HG03175 (cell line): ENCODE measurements around the gene HDGFL1.

ENCODE experiments used
- ATAC-seq: cut with Tn5 transposase; IDR thresholded peaks from one replicate; pipeline ENCODE4 v1.9.1; 2021; ENCODE audit warnings: mild to moderate bottlenecking, moderate library complexity; ENCODE audit not compliant: unreplicated experiment

HDGFL1 gene

DNA sequence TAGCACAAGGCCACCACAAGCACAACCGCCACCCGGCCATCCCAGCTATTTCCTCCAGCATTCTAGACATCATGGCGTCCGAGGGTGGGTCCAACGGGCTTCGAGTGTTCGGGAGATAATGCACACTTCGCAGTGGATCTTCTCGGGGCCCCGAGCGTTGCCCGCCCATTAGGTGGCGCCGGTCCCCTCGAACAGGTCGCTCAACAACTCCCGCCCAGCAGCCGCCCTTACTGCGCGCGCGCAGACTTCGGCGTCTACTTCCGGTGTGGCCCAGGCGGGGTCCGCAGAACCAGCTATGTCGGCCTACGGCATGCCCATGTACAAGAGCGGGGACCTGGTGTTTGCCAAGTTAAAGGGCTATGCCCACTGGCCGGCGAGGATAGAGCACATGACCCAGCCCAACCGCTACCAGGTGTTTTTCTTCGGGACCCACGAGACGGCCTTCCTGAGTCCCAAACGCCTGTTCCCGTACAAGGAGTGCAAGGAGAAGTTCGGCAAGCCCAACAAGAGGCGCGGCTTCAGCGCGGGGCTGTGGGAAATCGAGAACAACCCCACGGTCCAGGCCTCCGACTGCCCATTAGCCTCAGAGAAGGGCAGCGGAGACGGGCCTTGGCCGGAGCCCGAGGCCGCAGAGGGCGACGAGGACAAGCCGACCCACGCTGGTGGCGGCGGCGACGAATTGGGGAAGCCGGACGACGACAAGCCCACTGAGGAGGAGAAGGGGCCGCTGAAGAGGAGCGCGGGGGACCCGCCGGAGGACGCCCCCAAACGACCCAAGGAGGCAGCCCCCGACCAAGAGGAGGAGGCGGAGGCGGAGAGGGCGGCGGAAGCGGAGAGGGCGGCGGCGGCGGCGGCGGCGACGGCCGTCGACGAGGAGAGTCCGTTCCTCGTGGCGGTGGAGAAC lies at the start of gene HDGFL1:
HDGFL1 (plus strand) TSS at position 286 of the 904 bp plus-strand sequence; CDS start at position 296, 10 bp downstream.
- ATAC-seq = no peak

DNA sequence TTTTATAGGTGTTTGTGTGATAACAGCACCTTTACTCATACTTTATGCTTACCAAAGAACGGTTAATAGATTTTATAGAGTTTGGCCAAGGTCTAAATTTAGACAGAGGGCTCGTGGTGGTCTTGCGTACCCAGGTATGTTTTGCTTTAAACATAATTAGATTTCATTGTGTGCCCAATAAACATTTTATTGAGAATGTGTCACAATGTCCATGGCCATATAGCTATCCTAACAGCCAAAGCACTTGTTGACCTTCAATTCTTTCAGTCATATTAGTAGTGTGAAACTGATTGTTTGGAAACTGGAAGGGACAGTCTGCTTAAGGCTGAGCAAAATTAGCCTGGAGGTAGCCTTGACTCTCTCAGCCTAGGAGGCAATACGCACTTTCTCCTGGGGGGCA lies 48.3 kb upstream of the HDGFL1 start:
- no peak for ATAC-seq

DNA sequence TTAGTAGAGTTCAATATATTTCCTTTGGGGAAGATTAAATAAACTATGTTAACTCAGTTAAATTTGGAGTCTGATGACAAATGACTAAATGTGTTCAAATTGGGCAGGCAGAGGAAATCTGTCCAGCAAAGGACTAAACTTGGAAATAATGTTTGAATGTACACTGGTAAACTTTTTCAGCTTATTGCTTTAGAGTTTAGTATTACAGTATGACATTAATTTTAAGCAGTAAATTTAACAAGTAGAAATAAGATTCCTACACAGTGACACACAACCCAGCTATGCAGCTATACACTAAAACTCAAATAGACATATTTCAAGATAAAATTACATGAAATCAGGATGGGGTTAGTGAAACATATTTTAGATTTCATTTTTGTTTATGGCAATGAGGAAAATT lies 42.6 kb upstream of the HDGFL1 start:
- no peak for ATAC-seq

DNA sequence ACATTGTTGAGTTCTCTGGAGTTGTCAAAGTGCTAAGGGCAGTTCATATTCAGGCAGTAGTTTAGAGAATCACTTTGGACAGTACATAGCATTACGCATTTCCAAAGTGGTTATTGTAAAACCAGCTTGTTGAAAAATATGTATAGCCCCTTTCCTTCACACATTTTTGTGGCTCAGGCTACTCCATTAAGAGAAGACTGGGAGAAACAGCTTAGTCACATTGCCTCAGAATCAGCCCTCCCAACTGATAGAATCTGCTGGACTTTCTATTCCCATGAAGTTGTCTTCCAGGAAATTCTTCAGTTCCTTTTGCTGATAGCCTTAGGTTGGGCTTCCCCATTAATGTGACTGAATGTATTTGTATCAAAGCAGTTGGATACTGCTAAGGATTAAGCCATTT lies 39.5 kb upstream of the HDGFL1 start:
- no peak for ATAC-seq

DNA sequence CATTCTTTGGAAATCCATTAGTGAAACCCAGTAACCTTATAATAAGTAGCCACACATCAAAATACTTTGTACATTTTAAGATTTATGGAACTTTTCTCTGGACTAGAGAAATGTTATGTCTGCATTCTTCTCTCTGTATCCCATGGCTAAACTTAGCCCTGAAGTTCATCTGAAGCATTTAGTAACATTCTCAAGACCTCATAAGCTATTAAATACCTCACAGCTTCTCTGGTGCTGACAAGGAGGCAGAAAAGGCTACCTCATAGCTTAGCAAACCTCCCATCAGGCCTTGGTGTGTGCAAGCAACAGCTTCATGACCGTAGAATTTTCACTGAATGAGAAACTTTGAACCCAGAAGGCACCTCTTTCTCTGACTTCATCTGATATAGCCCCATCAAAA lies 38.9 kb upstream of the HDGFL1 start:
- ATAC-seq = no peak

DNA sequence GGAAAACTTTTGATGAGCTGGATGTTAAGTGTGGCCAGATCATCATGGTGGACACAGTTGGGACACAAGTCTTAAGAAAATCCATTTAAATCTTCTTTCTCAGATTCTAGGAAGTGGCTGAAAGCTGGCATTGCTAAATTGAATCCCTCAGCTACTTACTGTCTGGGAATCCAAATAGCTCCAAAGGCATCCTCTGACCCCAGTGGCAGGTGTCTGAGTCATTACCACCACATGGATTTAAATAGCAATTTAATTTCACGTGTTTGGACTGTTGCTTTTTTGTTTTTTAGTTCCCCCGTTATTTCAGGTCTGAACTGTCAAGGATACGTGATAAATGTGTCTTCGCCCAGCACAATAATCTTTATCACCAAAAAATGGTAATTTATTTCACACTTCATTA lies 33.2 kb upstream of the HDGFL1 start:
- no peak for ATAC-seq

DNA sequence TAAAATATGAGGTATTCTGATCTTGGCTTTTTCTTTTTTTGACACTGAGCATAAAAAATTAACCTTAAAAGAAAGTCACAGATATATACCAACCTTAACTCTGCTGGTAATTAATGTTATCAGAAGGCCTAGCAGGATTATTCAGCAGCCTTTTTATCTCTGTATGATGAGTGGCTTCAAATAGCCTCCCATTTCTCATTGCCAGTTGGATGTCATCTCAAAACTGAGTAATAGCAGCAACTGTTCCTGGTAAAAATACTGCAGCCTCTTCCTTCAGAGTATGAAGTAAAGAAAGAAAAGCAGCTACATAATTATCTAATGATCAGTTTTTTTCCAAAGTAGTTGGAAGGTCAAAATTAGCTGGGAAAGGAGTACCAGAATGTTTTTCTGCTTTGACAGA lies 24.9 kb upstream of the HDGFL1 start:
- no peak for ATAC-seq

DNA sequence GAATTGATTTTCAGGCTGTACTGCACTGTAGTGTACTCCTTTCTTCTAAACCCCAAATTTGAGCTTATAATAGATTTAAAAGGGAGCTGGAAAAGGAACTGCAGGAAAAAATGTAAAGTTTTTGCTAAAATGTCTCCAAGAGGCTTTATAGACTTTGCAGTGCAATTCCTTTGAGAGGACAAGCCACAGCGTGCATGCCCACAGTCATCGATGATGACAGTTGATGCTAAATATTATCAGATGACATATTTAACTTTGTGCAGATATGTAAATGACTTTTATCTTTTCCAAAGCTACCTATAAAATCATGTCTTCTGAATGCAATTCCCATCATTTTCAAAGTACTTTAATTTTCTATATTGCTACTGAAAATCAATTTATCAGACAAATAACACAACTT lies 24.3 kb upstream of the HDGFL1 start:
- no peak for ATAC-seq

DNA sequence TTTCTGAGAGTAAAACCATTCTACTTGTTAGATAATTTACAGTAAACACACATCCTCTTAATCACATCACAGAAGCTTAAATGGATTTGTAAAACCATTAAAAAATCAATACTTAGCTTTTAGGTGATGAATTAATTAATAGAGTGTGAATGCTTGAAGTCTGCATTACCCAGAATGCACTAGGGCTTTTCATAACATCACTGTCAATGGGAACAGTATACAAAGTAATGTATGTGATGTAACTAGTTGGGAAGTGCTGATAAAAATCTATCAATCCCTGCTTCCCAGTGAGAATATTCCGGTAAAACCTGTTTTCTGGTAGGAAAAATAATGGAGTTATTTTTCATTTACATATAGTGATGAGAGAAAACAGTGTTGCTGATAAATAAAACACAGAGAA lies 23.1 kb upstream of the HDGFL1 start:
- no peak for ATAC-seq

DNA sequence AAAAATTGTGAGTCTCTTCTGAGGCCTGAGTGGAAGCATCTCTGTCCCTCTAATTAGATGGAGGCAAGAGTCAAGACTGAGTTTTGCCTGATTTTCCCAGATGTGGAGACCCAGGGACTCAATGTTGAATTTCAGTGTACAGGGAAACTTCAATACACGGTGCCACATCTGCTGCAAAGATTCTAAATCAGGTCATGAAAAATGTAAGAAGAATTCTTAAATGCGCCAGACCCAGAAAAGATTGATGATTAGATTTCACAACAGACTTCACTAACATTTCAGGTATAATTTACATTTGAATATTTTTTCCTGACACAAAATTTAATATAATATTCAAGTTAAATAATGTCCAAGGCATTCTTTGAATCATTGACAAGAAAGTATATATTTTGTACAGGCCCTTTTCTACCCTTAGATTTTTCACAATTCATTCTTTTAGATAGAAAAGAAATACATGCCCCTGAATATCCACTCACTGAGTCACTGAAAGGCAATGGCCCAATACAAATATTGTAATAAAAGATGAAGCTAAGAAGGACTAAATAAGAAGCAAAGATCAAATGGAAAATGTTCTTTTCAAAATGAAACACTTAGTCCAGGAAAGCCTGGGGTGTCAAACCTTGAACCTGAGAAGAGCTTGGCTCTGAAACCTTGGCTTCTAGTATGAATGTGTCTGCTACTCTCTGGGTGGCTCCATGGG lies 18.2 kb upstream of the HDGFL1 start:
- no peak for ATAC-seq

DNA sequence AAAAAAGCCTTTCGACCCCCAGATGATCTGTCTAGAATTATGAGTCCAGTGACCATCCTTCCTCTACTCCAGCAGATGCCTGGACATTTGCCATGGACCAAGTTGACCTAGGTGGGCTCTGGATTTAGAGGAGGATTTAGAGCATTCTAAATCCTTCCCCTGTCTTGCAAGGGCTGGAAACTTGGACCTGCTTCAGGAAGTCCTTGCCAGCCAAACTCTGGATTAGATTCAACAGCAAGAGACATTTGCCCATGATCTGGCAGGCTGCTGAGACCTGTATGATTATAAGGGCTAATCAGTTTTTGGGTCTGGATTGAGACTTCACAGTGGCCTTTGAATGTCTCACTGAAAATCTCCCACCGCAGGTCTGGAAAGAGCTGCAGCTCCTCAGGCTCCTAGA lies 13.1 kb upstream of the HDGFL1 start:
- no peak for ATAC-seq

DNA sequence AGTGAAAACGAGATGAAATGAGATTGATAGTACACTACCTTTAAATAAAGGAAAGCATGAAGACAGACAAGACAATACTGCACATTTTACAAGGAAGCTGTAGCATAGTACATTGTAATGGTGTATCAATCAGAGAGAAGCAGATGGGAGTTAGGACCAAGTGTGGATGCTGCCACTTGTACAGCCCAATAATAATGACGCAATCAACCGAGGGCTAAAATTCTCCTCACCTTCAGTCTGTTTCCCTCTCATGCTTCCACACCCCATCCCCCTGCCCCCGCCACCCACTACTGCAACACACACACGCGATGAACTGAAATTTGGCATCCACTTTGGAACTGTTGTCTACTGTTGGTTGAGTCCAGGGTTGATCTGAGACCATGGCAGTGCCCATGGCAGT lies 12.4 kb upstream of the HDGFL1 start:
- no peak for ATAC-seq

DNA sequence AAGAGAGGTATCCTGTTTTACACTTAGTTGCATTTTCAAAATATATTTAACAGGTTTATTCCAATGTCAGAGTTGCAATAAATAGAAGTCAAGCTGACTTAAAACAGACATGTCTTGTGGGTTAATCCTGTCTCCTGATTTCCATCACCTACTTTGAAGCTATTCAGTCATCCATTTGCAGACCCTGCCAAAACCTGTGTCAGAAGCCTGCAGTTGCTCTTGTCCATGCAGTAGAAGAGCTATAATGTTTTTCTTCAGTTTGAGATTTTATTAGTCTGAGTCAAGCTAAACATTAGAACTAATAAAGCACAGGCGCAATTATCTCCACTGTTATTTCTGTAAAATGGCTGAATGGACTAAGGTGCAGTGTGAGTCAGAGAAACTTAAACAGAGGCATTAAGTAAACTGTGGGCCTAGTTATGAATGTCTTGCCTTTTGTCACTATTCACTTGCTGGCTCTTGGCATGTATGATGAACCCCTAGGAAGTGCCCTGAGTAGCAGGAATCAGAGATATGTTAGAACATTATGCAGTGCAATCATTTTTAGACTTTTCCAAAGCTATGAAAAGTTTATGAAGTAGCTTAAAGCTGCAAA lies 11.0 kb upstream of the HDGFL1 start:
- ATAC-seq = no peak

DNA sequence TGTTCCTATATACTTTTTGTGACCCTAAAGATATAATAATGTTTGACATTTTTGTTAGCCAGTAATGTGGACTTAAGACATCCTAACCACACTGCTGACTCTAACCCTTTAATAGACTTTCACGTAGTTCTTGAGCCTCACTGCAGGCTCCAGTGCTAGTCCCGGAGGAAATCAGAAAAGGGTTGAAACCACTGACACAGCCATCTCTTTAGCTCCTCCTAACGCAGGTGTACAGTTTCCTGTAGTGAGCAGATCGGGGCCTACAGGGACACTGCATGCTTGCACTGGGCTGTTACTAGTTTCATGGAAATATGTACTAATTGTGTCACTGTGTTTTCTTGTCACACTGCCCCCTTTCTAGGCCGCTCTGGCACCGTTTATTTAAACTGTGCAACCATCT lies 512 bp upstream of the HDGFL1 start:
- no peak for ATAC-seq

DNA sequence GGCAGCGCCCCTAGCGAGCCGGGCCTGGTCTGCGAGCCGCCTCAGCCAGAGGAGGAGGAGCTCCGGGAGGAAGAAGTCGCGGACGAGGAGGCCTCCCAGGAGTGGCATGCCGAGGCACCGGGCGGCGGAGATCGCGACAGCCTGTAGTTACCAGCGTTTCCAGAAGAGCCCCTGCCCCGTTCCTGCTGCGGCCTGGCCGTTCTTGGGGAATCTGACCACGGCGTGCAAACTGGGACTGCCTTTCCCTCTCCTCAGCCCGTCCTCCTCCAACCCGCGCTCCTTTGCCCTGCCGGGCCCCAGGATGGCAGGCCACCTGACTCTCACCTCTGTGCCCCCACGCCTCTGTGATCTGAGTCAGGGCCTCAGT lies 802 bp downstream of the HDGFL1 start:
- no peak for ATAC-seq

DNA sequence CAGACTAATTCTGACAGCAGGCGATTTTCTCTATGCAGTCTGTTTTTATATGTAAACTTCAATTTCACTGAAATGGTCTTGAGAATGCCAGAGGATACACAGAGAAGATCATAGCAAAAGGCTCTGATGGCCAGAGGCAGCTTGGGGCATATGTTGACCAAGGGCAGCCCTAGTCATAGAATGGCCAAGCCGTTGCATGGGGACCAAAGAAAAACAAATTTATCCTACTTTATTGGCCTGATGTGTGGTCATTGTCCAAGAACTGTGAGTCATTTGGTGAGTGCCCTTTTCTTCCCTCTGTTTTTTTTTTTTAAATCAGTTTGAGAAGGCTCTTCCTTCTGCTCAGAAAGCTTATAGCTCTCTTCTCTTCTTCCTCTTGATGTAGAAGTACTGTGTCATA lies 5.8 kb downstream of the HDGFL1 start:
- ATAC-seq = no peak

DNA sequence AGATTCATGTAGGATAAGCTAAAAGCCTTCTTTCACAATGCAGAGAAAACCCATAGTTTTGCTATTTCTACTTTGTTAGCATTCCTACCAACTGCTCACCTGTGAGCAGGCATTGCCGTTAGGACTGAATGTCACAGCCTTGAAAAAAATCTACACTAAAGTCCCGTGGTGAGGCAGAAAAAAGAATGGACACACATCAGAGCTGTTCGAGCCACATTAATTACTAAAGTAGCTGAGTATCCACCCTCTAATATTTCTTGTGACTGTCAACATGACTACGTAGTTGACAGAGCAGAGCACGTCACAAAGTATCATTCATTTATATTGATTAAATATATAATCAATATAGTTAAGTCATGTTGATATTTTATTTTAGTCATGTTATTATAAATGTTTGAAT lies 10.1 kb downstream of the HDGFL1 start:
- ATAC-seq = no peak

DNA sequence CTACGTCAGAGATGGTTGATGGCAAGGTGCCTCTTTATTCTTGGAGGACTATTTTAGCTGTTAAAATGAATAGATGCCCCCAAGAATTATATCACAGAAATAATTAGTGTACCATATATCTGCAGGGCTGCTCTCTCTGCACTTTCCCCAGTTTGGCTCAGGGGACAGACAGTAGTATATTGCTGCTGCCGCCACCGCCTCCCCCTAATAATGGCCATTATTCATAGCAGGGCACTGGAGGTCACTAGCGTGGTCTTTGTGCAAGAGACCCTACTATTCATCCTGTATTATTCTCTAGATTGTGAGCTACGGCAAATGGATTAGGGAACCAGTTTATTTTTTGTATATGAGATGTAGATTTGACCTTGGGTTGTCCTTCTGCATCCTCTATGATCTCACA lies 11.0 kb downstream of the HDGFL1 start:
- no peak for ATAC-seq

DNA sequence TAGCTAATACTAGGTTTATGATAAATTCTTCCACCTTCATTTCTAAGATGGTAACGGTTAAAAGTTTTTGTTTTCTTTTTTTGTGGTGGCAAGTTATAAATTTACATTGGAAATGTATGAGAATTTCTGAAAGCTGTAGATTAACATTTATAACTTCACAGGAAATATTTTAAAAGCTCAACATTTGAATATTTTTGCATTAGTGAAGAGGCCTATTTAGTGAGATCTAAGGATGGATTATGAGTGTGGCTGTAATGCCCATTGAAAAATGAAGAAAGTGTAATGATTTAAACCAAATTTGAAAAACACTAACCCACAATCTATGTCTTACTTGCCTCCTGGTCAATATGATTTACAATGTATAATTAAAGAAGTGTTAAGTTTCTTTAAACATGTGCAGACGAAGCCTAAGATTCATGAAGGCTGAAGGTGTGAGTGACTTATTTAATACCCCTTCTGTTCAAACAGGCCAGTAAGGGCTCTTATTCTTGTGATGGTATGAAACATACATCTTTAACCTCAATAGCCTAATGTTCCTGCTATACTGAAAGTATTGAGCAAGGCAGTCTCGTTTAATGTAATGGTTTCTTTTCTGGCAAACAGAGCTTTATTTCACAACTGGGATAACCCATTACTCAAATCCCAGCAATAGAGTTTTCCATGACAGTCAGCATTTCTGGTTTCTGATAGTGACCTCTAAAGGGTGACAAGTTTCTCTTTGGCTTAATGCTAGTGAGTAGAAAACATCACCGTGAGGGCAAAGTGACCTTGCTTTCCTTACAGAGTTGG lies 13.2 kb downstream of the HDGFL1 start:
- no peak for ATAC-seq

DNA sequence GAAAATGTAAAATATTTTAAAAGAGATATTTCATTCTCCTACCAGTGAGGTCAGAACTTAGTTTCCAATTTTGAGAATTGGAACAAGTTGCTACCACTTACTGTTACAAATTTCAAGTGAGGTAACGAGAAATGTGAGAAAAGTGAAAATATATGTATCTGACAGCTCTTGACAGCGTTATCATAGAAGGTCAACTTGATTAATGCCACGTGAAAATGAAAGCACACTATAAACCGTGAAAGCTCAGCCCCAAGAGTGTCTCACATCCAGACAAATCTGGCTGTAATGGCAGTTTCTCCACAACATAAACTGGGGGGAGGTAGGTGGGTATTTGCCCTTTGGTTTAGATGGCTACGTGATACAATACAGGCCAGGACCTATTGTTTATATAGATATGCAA lies 13.9 kb downstream of the HDGFL1 start:
- no peak for ATAC-seq

DNA sequence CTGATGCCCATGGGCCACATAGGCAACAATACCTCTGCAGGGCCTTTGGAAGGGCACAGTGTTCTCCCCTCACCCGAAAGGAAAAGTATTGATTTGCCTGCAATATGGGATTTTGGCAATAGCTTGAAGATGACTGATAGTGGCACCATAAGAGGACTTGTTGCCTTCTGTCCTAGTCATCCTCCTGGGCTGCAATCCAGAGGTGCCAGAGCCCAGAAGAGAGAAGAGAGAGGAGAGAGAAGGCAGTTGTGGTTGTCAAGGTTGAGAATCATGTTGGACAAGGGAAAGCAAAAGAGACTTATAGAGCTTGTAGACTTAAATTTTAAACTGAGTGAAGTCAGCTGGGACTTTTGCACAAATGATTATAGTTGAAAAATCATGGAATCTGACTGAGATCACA lies 14.6 kb downstream of the HDGFL1 start:
- no peak for ATAC-seq
